Pancreas (tissue), 10 donors: ENCODE measurements around the gene CNNM4. TPM values are rescaled to one million over a fixed set of nuclear protein-coding genes. Genes with fewer than 3 reads are reported as not detected.
"Not testable (repeated sequence)": the region's sequence is repeated elsewhere in the genome, so short reads cannot be mapped to it uniquely, and the experiment has no call there.

Experiments
- ATAC-seq, 4 donors: fragments of 200-7000 bp; cut with Tn5 transposase; one replicate each; pipeline versions ENCODE4 v1.8.0 to v1.9.1; 2020; ENCODE audit warnings: mild to moderate bottlenecking in 4 of 4, moderate library complexity in 4 of 4
- DNase-seq, 6 donors: peaks; one replicate each; pipeline ENCODE4 v3.0.0-alpha.2; 2020
- FAIRE-seq: peaks from 2 replicates; lab custom pipeline; 2012; peaks lifted over from hg19 to GRCh38; lab: Jason Lieb, UNC
- H3K27ac ChIP-seq, 4 donors: fragments of 200-600 bp; sonication (generic); 1 replicate in 3 of 4; 2 replicates in 1 of 4; pipeline versions ENCODE4 v1.5.0 to v1.8.0; 2020
- H3K27me3 ChIP-seq, 4 donors: fragments of 200-600 bp; one replicate each; pipeline ENCODE4 v1.8.0; 2021
- H3K36me3 ChIP-seq, 3 donors: fragments of 200-600 bp; sonication (generic) in 1 of 3; one replicate each; pipeline versions ENCODE4 v1.5.0 to v1.8.0; 2020 to 2021
- H3K4me1 ChIP-seq, 3 donors: fragments of 200-600 bp; one replicate each; pipeline ENCODE4 v1.8.0; 2021
- H3K4me3 ChIP-seq, 4 donors: fragments of 200-600 bp; sonication (generic) in 2 of 4; one replicate each; pipeline versions ENCODE4 v1.5.0 to v1.8.0; 2020 to 2021
- H3K9me3 ChIP-seq, 4 donors: fragments of 200-600 bp; one replicate each; pipeline ENCODE4 v1.8.0; 2021
- WGBS, 2 donors: extraction: QIAGEN DNeasy Blood & Tissue Kit; methylation state at CpG; one replicate each; pipeline ENCODE4 v1.1.7; 2013; 5-methylcytosine and 5-hydroxymethylcytosine counted together
- intact Hi-C, 3 donors: fragments of 100-400 bp; cut with DNase I; formaldehyde crosslinking; loops; one replicate each; pipeline versions ENCODE4 v1.11.1 to v1.14.2; 2022
- polyA plus RNA-seq, 2 donors: library from polyadenylated mRNA; stranded (reverse); fragments of 200-250 nt; gene quantifications; one replicate each; pipeline ENCODE4 v1.2.3, GENCODE V29; 2013
- total RNA-seq, 6 donors: library from RNA; stranded (reverse); fragmentation: NEBNext Ultra II Directional in 4 of 6; extraction: Animal tissue kit (Norgen Biotek cat#: 25700) in 4 of 6; gene quantifications; one replicate each; pipeline versions ENCODE4 v1.2.1 to v1.2.4, GENCODE V29; 2021 to 2023
- TF ChIP-seq, protein P1 (sequence below), 4 donors: fragments of 200-600 bp; sonication (generic) in 3 of 4; IDR thresholded peaks; one replicate each; pipeline versions ENCODE4 v1.5.0 to v1.8.0; 2021; ENCODE audit warnings: antibody characterized with exemption in 4 of 4
- donor health status: healthy with polysubstance abuse.
- donor health status: DM: no; HTN: no; CAD: no; lungs with moderate emphysema.
- donor health status: DM: no; HTN: no; CAD: no.
- donor health status: control.
- donor health status: control.
- donor health status: Bipolar disorder and iron deficiency.
- donor health status: DM: yes; HTN: yes; CAD: no.
- donor health status: DM: no; HTN: no; CAD: no.
- donor health status: DM: no; HTN: no; CAD: no.
- donor health status: DM: yes; HTN: yes; CAD: no.

Gene CNNM4
- total and polyA plus RNA-seq, 8 donors: 3.3 to 6.9 (median 5.5) TPM

DNA sequence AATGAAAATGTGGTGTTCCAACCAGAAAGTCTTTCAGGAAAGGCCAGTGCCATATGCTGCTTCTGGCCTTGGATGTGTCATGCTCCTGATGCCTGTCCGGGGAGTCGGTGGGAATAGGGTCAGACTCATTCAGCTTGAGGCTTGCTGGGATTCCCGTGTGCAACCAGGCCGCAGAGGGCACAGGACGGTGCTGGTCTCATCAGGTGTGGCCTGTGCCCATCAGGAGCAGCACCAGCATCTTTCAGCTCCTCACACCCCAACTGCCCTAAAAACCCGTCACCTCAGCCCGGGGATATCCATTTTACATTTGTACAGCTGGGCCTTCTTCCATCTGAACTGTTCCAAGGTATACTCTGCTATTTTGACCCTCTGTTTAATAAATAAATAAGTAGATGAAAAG, 42.0 kb downstream of the CNNM4 start:
- FAIRE-seq: no peak
- no peaks in the 10 kb centered on the region for H3K27me3 ChIP-seq
- TF ChIP-seq, protein P1, sequence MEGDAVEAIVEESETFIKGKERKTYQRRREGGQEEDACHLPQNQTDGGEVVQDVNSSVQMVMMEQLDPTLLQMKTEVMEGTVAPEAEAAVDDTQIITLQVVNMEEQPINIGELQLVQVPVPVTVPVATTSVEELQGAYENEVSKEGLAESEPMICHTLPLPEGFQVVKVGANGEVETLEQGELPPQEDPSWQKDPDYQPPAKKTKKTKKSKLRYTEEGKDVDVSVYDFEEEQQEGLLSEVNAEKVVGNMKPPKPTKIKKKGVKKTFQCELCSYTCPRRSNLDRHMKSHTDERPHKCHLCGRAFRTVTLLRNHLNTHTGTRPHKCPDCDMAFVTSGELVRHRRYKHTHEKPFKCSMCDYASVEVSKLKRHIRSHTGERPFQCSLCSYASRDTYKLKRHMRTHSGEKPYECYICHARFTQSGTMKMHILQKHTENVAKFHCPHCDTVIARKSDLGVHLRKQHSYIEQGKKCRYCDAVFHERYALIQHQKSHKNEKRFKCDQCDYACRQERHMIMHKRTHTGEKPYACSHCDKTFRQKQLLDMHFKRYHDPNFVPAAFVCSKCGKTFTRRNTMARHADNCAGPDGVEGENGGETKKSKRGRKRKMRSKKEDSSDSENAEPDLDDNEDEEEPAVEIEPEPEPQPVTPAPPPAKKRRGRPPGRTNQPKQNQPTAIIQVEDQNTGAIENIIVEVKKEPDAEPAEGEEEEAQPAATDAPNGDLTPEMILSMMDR (IDR thresholded peaks at IDR 0.05): no peak
- H3K4me3 ChIP-seq: no peak overlapping the region
- no peaks in the 10 kb centered on the region for H3K4me1 ChIP-seq
- 84 to 86% methylated on average over 7 of the region's 7 CpGs for WGBS, 2 donors
- ATAC-seq: no peak
- intact Hi-C loops: loop anchor here in 1 of 3 donors (10.0 kb wide), 1 partner anchor 198 kb away; no protein-coding TSS in a partner anchor
- no peak for DNase-seq
- no peaks in the 10 kb centered on the region for H3K9me3 ChIP-seq
- no peak overlapping the region for H3K27ac ChIP-seq
- H3K36me3 ChIP-seq: no peaks in the 10 kb centered on the region

DNA sequence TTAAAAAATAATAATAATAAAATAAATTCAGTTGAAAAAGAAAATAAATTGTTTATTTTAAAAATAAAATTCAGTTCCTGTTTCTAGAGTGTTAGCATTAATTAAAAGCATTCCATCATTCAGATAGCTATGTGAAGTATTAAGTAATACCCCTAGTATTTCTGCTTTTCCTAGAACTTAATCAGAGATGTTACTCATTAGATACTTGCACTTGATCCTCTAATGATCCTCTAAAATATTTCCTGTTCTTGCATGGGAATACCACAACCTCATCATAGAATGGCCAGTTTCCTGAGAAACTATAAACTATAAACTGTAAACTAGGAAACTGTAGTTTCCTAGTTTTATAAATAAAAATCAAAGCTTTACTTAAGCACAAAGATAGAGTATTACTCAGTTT, 44.3 kb downstream of the CNNM4 start:
- TF ChIP-seq, protein P1 (IDR thresholded peaks at IDR 0.05): no peak
- FAIRE-seq (no peak), DNase-seq (no peak), ATAC-seq (no peak)
- no peak overlapping the region for H3K27ac ChIP-seq
- H3K4me3 ChIP-seq: no peak overlapping the region
- no peaks in the 10 kb centered on the region for H3K36me3 ChIP-seq
- H3K9me3 ChIP-seq: no peaks in the 10 kb centered on the region
- intact Hi-C loops: loop anchor here in 1 of 3 donors (10.0 kb wide), 1 partner anchor 200 kb away; no protein-coding TSS in a partner anchor
- no peaks in the 10 kb centered on the region for H3K4me1 ChIP-seq
- H3K27me3 ChIP-seq: no peaks in the 10 kb centered on the region

DNA sequence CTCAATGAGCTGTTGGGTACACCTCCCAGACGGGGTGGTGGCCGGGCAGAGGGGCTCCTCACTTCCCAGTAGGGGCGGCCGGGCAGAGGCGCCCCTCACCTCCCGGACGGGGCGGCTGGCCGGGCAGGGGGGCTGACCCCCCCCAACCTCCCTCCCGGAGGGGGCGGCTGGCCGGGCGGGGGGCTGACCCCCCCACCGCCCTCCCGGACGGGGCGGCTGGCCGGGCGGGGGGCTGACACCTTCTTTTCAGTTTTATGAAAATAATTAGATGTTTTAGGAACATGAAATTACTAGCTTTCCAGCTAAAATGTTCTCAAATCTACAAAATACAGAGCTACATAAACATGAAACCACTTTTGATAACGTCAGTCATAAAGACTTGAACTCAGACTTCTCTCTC, 45.2 kb downstream of the CNNM4 start:
- not testable (repeated sequence) for H3K36me3 ChIP-seq, FAIRE-seq, DNase-seq, H3K27me3 ChIP-seq, ATAC-seq, H3K4me1 ChIP-seq, H3K4me3 ChIP-seq, H3K9me3 ChIP-seq
- intact Hi-C loops: loop anchor here in 1 of 3 donors (10.0 kb wide), 1 partner anchor 201 kb away; no protein-coding TSS in a partner anchor
- peak overlapping the region in 1 of 4 donors; percentile 3 for H3K27ac ChIP-seq
- 92 to 93% methylated on average over 11 to 17 of the region's 20 CpGs for WGBS, 2 donors

DNA sequence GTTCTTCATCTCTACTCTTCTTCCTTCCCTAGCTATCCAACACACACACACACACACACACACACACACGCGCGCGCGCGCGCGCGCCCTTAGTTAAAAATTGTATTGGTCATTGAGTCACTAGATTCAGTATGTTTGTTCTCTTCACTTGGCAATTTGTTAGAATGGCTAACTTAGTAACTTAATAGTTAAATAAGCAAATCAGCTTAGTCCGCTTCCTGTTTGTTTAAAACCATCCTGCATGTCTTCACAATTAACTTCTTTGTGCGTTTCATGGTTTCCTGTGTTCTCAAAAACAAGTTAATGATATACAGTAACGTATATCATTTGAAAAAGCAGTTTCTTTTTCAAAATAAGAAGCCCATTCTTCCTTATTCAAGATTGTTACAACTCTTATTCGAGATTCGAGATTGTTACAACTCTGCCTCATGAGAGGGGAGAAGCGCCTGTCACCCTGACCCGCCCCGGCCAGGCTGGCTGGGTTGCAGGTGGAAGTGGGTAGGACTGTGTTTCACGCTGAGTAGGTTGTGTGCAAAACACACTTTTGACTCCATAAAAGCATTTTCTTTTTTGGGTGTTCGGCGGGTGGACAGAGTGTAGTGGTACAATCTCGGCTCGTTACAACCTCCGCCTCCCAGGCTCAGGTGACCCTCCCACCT, 45.9 kb downstream of the CNNM4 start:
- Histone ChIP-seq H3K27ac (peak overlapping the region in 1 of 4 donors; percentile 10), H3K4me1 (no peaks in the 10 kb centered on the region), H3K4me3 (no peak overlapping the region), H3K36me3 (no peaks in the 10 kb centered on the region), H3K9me3 (no peaks in the 10 kb centered on the region), H3K27me3 (no peaks in the 10 kb centered on the region)
- no peak for FAIRE-seq
- 77 to 81% methylated on average over 23 of the region's 23 CpGs for WGBS, 2 donors
- TF ChIP-seq, protein P1 (IDR thresholded peaks at IDR 0.05): no peak
- ATAC-seq: peak in 2 of 4 donors; percentile 39 to 44
- intact Hi-C loops: loop anchor here in 1 of 3 donors (10.0 kb wide), 1 partner anchor 202 kb away; no protein-coding TSS in a partner anchor
- no peak for DNase-seq

DNA sequence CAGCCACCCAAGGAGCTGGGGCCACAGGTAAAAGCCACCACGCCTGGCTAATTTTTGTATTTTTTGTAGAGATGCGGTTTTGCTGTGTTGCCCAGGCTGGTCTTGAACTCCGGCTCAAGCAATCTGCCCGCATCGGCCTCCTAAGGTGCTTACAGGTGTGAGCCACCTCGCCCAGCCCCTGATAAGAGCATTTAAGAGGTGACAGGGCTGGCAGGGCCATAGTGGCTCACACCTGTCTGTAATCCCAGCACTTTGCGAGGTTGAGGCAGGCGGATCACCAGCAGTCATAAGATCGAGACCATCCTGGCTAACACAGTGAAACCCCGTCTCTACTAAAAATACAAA, 46.4 kb downstream of the CNNM4 start:
- peak overlapping the region in 1 of 4 donors; percentile 10 for H3K27ac ChIP-seq

More for the DNA sequence above, 46.4 kb downstream of the CNNM4 start:
- TF ChIP-seq, protein P1 (IDR thresholded peaks at IDR 0.05): no peak
- ATAC-seq: no peak
- FAIRE-seq: no peak
- intact Hi-C loops: loop anchor here in 1 of 3 donors (10.0 kb wide), 1 partner anchor 202 kb away; no protein-coding TSS in a partner anchor
- Histone ChIP-seq H3K4me3 (no peak overlapping the region), H3K9me3 (no peaks in the 10 kb centered on the region), H3K27me3 (no peaks in the 10 kb centered on the region), H3K36me3 (no peaks in the 10 kb centered on the region), H3K4me1 (no peaks in the 10 kb centered on the region)
- WGBS, 2 donors: 68 to 70% methylated on average over 10 of the region's 10 CpGs
- no peak for DNase-seq
